HFFc6 (cell line): ENCODE measurements around the gene MTMR2. TPM values are rescaled to one million over a fixed set of nuclear protein-coding genes. Genes with fewer than 3 reads are reported as not detected.

Source experiments
- DNase-seq: peaks from one replicate; pipeline ENCODE4 v3.0.0-alpha.2; 2018
- H3K27ac Mint-ChIP-seq: 2 replicates; pipeline ENCODE4 v1.8.0; 2020; ENCODE audit warnings: mild to moderate bottlenecking, mixed read lengths
- H3K27me3 Mint-ChIP-seq: 2 replicates; pipeline ENCODE4 v1.8.0; 2021; ENCODE audit warnings: mild to moderate bottlenecking, moderate library complexity, mixed read lengths; ENCODE audit not compliant: insufficient read depth
- H3K36me3 Mint-ChIP-seq: 2 replicates; pipeline ENCODE4 v1.8.0; 2021; ENCODE audit warnings: low read depth, mixed read lengths
- H3K4me1 Mint-ChIP-seq: 2 replicates; pipeline ENCODE4 v1.8.0; 2020; ENCODE audit warnings: low read depth, mixed read lengths
- H3K4me3 Mint-ChIP-seq: 2 replicates; pipeline ENCODE4 v1.8.0; 2020; ENCODE audit warnings: mild to moderate bottlenecking, moderate library complexity, mixed read lengths
- H3K9me3 Mint-ChIP-seq: 2 replicates; pipeline ENCODE4 v1.8.0; 2020; ENCODE audit warnings: mild to moderate bottlenecking, mixed read lengths
- total RNA-seq, 6 experiments: library from RNA; stranded (reverse); fragmentation: NEBNext Ultra II Directional; extraction: Animal tissue kit (Norgen Biotek cat#: 25700); gene quantifications; 2 replicates in 1 of 6; 3 replicates in 5 of 6; pipeline ENCODE4 v1.2.3, GENCODE V29; 2021
- TF ChIP-seq, protein P1 (sequence below): fragments of 200-600 bp; sonication (generic); IDR thresholded peaks from 2 replicates; pipeline ENCODE4 v1.5.0; 2021; ENCODE audit warnings: antibody characterized with exemption, mild to moderate bottlenecking

MTMR2 gene
- total RNA-seq, 6 experiments from 2014 or later: 40.0 to 52.1 (median 48.4) TPM

DNA sequence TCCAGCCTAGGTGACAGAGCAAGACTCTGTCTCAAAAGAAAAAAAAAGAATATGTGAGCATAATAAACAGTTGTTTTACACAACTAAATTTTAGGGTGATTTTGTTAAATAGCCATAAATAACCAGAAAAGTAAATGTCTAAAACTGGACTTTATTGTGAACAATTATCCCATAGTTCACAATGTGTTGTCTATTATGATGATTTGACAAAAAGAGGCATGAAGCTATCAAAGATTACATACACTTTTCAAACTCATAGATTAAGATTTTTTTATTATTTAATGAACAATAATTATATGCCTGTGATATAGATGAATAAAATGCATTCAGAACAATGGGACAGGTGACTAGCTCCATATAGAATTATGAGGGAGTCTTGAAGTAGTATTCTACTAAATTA, 27.0 kb upstream of the MTMR2 start:
- Mint-ChIP-seq H3K36me3 (peaks cover 11% of the 10 kb centered on the region), H3K27me3 (no peaks in the 10 kb centered on the region; the same call in none of the 2 replicates), H3K9me3 (peaks cover under 1% of the 10 kb centered on the region), H3K27ac (no peak overlapping the region), H3K4me1 (peaks cover 5% of the 10 kb centered on the region; the same call in 1 of the 2 replicates), H3K4me3 (no peak overlapping the region)
- TF ChIP-seq, protein P1, sequence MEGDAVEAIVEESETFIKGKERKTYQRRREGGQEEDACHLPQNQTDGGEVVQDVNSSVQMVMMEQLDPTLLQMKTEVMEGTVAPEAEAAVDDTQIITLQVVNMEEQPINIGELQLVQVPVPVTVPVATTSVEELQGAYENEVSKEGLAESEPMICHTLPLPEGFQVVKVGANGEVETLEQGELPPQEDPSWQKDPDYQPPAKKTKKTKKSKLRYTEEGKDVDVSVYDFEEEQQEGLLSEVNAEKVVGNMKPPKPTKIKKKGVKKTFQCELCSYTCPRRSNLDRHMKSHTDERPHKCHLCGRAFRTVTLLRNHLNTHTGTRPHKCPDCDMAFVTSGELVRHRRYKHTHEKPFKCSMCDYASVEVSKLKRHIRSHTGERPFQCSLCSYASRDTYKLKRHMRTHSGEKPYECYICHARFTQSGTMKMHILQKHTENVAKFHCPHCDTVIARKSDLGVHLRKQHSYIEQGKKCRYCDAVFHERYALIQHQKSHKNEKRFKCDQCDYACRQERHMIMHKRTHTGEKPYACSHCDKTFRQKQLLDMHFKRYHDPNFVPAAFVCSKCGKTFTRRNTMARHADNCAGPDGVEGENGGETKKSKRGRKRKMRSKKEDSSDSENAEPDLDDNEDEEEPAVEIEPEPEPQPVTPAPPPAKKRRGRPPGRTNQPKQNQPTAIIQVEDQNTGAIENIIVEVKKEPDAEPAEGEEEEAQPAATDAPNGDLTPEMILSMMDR: no peak
- DNase-seq: no peak

DNA sequence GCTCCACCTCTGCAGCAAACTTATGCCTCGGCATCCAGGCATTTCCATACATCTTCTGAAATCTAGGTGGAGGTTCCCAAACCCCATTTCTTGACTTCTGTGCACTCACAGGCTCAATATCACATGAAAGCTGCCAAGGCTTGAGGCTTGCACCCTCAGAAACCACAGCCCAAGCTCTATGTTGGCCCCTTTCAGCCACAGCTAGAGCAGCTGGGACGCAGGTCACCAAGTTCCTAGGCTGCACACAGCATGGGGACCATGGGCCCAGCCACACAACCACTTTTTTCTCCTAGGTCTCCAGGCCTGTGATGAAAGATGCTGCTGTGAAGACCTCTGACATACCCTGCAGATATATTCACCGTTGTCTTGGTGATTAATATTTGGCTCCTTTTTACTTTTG, 24.7 kb upstream of the MTMR2 start:
- Mint-ChIP-seq H3K9me3 (peaks cover 23% of the 10 kb centered on the region), H3K27ac (no peak overlapping the region), H3K4me3 (no peak overlapping the region), H3K36me3 (peaks cover 24% of the 10 kb centered on the region), H3K4me1 (peaks cover 5% of the 10 kb centered on the region; the same call in 1 of the 2 replicates), H3K27me3 (no peaks in the 10 kb centered on the region; the same call in none of the 2 replicates)
- TF ChIP-seq, protein P1: no peak
- no peak for DNase-seq

DNA sequence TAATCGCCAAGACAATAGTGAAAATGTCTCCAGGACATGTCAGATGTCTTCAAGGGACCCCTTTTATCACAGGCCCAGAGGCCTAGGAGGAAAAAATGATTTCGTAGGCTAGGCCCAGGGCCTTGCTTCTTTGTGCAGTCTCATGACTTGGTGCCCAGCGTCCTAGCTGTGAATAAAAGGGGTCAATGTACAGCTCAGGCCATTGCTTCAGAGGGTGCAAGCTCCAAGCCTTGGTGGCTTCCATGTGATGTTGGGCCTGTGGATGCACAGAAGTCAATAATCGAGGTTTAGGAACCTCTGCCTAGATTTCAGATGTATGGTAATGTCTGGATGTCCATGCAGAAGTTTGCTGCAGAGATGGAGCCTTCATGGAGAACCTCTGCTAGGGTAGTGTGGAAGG, 20.7 kb upstream of the MTMR2 start:
- peaks cover 24% of the 10 kb centered on the region for H3K36me3 Mint-ChIP-seq
- peaks cover 23% of the 10 kb centered on the region for H3K9me3 Mint-ChIP-seq
- peaks cover under 1% of the 10 kb centered on the region; the same call in 1 of the 2 replicates for H3K4me1 Mint-ChIP-seq

DNA sequence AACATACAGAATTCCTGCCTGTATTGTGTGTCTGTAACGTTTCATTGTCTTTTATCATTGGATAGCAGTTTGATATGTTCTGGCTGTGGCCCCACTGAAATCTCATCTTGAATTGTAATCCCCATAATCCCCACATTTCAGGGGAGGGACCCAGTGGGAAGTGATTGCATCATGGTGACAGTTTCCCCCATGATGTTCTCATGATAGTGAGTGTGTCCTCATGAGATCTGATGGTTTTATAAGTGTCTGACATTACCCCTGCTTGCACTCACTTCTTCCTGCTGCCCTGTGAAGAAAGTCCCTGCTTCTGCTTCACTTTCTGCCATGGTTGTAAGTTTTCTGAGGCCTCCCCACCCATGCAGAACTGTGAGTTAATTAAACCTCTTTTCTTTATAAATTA, 19.6 kb upstream of the MTMR2 start:
- no peak overlapping the region for H3K4me3 Mint-ChIP-seq
- DNase-seq: no peak
- peaks cover 23% of the 10 kb centered on the region for H3K9me3 Mint-ChIP-seq
- peaks cover 7% of the 10 kb centered on the region for H3K4me1 Mint-ChIP-seq
- TF ChIP-seq, protein P1: no peak
- H3K36me3 Mint-ChIP-seq: peaks cover 18% of the 10 kb centered on the region
- H3K27me3 Mint-ChIP-seq: no peaks in the 10 kb centered on the region; the same call in none of the 2 replicates
- H3K27ac Mint-ChIP-seq: no peak overlapping the region

More for the DNA sequence above, 20.7 kb upstream of the MTMR2 start:
- no peak overlapping the region for H3K4me3 Mint-ChIP-seq
- no peak overlapping the region for H3K27ac Mint-ChIP-seq
- H3K27me3 Mint-ChIP-seq: no peaks in the 10 kb centered on the region; the same call in none of the 2 replicates
- TF ChIP-seq, protein P1: no peak
- DNase-seq: no peak

DNA sequence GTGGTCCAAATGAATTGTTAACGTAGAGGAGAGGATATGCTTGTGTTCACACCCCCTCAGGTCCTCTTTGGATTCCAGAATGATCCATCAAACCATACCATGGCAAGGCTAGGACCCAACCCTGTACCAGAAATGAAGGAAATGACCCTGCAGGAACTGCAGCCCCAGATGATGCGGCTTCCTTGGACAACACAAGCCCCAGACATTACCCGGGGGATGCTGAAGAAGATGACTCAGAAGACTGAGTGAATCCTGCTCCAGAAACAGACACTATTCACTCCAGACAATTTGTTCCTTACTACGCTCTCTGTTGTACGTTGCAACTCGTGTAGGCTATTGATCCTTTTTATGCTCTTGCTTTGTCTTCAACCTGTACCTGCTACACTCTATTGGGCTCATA, 15.2 kb upstream of the MTMR2 start:
- Mint-ChIP-seq H3K36me3 (peaks cover 3% of the 10 kb centered on the region), H3K4me1 (peaks cover 7% of the 10 kb centered on the region), H3K9me3 (peaks cover 5% of the 10 kb centered on the region), H3K4me3 (no peak overlapping the region), H3K27me3 (no peaks in the 10 kb centered on the region), H3K27ac (no peak overlapping the region; the same call in 1 of the 2 replicates)
- TF ChIP-seq, protein P1: no peak
- DNase-seq: no peak
